Breast epithelium (tissue), 3 donors: ENCODE measurements around the gene SPP1.

Experiments used
- POLR2A ChIP-seq: fragments of 450-650 bp; IDR thresholded peaks from one replicate; pipeline ENCODE4 v1.6.1; 2016; ENCODE audit warnings: antibody characterized with exemption, mild to moderate bottlenecking, moderate library complexity
- POLR2AphosphoS5 ChIP-seq, 3 donors: sonication (generic); formaldehyde crosslinking; IDR thresholded peaks; one replicate each; pipeline ENCODE4 v1.6.1; 2017; ENCODE audit warnings: antibody characterized with exemption in 3 of 3
- TF ChIP-seq, protein P1 (sequence below), 3 donors: fragments of 450-650 bp; IDR thresholded peaks; one replicate each; pipeline ENCODE4 v1.5.1; 2016 to 2017; ENCODE audit warnings: antibody characterized with exemption in 3 of 3, mild to moderate bottlenecking in 3 of 3, moderate library complexity in 3 of 3

DNA sequence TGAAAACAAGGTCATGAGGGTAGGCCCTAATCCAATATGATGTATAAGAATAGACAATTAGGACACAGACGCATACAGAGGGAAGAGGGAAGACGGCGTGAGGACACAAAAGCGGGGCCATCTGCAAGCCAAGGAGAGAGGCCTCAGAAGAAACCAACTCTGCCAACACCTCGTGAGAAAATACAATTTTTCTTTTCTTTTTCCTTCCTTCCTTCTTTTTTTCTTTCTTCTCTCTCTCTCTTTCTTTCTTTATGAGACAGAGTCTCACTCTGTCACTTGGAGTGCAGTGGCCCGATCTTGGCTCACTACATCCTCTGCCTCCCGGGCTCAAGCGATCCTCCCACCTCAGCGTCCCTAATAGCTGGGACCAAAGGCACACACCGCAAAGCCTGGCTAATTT lies 30.4 kb downstream of the SPP1 start:
- TF ChIP-seq, protein P1, sequence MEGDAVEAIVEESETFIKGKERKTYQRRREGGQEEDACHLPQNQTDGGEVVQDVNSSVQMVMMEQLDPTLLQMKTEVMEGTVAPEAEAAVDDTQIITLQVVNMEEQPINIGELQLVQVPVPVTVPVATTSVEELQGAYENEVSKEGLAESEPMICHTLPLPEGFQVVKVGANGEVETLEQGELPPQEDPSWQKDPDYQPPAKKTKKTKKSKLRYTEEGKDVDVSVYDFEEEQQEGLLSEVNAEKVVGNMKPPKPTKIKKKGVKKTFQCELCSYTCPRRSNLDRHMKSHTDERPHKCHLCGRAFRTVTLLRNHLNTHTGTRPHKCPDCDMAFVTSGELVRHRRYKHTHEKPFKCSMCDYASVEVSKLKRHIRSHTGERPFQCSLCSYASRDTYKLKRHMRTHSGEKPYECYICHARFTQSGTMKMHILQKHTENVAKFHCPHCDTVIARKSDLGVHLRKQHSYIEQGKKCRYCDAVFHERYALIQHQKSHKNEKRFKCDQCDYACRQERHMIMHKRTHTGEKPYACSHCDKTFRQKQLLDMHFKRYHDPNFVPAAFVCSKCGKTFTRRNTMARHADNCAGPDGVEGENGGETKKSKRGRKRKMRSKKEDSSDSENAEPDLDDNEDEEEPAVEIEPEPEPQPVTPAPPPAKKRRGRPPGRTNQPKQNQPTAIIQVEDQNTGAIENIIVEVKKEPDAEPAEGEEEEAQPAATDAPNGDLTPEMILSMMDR (IDR thresholded peaks at IDR 0.05) = no peak
- no peak for TF ChIP-seq POLR2A
- TF ChIP-seq POLR2AphosphoS5 (IDR thresholded peaks at IDR 0.05) = no peak
